Suprapubic skin (tissue), 3 donors: ENCODE results near the gene MYH11.
"Not testable (repeated sequence)": the region's sequence is repeated elsewhere in the genome, so short reads cannot be mapped to it uniquely, and the experiment has no call there.

ENCODE experiments used
- POLR2AphosphoS5 ChIP-seq, 3 donors: sonication (generic); formaldehyde crosslinking; IDR thresholded peaks; one replicate each; pipeline ENCODE4 v1.6.1; 2017; ENCODE audit warnings: antibody characterized with exemption in 3 of 3
- TF ChIP-seq, protein P1 (sequence below), 2 donors: fragments of 200-600 bp in 1 of 2; fragments of 450-650 bp in 1 of 2; sonication (generic) in 1 of 2; IDR thresholded peaks; one replicate each; pipeline ENCODE4 v1.5.1; 2016 to 2019; ENCODE audit warnings: antibody characterized with exemption in 2 of 2, mild to moderate bottlenecking in 1 of 2, moderate library complexity in 1 of 2

DNA sequence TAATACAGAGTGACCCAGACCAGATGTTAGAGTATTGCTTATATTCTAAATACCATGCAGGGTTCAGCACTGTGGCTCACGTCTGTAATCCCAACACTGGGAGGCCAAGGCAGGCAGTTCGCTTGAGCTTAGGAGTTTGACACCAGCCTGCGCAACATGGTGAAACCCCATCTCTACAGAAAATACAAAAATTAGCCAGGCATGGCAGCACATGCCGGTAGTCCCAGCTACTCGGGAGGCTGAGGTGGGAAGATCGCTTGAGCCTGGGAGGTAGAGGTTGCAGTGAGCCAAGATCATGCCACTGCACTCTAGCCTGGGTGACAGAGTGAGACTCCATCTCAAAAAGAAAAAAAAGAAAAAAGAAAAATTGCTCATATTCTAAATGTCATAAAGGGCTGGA, 6.3 kb downstream of the MYH11 start:
- TF ChIP-seq, protein P1, sequence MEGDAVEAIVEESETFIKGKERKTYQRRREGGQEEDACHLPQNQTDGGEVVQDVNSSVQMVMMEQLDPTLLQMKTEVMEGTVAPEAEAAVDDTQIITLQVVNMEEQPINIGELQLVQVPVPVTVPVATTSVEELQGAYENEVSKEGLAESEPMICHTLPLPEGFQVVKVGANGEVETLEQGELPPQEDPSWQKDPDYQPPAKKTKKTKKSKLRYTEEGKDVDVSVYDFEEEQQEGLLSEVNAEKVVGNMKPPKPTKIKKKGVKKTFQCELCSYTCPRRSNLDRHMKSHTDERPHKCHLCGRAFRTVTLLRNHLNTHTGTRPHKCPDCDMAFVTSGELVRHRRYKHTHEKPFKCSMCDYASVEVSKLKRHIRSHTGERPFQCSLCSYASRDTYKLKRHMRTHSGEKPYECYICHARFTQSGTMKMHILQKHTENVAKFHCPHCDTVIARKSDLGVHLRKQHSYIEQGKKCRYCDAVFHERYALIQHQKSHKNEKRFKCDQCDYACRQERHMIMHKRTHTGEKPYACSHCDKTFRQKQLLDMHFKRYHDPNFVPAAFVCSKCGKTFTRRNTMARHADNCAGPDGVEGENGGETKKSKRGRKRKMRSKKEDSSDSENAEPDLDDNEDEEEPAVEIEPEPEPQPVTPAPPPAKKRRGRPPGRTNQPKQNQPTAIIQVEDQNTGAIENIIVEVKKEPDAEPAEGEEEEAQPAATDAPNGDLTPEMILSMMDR (IDR thresholded peaks at IDR 0.05), result not testable (repeated sequence)
- not testable (repeated sequence) for TF ChIP-seq POLR2AphosphoS5 (IDR thresholded peaks at IDR 0.05)
